Measurements from ENCODE around the gene TRIM61. TPM values are rescaled to one million over a fixed set of nuclear protein-coding genes. Genes with fewer than 3 reads are reported as not detected.
"Not testable (repeated sequence)": the region's sequence is repeated elsewhere in the genome, so short reads cannot be mapped to it uniquely, and the experiment has no call there.

The TRIM61 gene
- total and polyA plus RNA-seq, 4 donors: 0.98 to 1.8 (median 1.3) TPM

- H3K27me3 ChIP-seq (ENCODE audit: control insufficient read depth in 3 of 3, insufficient read depth in 3 of 3, low read length in 2 of 3): no peaks in the 10 kb centered on the region
- H3K27ac ChIP-seq (ENCODE audit: low read depth in 1 of 2, low read length in 1 of 2): no peak overlapping the region
- no peak overlapping the region for H3K4me3 ChIP-seq
- DNase-seq: peak; percentile 70 to 88 (median 75)
- H3K36me3 ChIP-seq (ENCODE audit: control insufficient read depth in 4 of 4, insufficient read depth in 4 of 4, low read length in 4 of 4): no peaks in the 10 kb centered on the region
- H3K9ac ChIP-seq (ENCODE audit: insufficient read depth in 1 of 2, low read length in 2 of 2): no peak overlapping the region
- no peak for ATAC-seq (ENCODE audit: insufficient read depth, low FRiP score)
- H3K9me3 ChIP-seq (ENCODE audit: control insufficient read depth in 4 of 4, insufficient read depth in 3 of 4, low read length in 3 of 4): peaks cover 0 to 4% (median 0%) of the 10 kb centered on the region in 4 donors
- peaks cover 0 to 7% (median 0%) of the 10 kb centered on the region in 5 donors for H3K4me1 ChIP-seq (ENCODE audit: control insufficient read depth in 5 of 5, insufficient read depth in 5 of 5, low read length in 5 of 5)
- TF ChIP-seq CTCF (IDR thresholded peaks at IDR 0.05; ENCODE audit: control extremely low read depth, extremely low read depth): no peak
Observed at GRCh38 chr4:164937576-164938270, 39.7 kb downstream of the TRIM61 start.

- not testable (repeated sequence) for H3K4me1 ChIP-seq (ENCODE audit: control insufficient read depth in 5 of 5, insufficient read depth in 5 of 5, low read length in 5 of 5); H3K36me3 ChIP-seq (ENCODE audit: control insufficient read depth in 4 of 4, insufficient read depth in 4 of 4, low read length in 4 of 4); DNase-seq; H3K27me3 ChIP-seq (ENCODE audit: control insufficient read depth in 3 of 3, insufficient read depth in 3 of 3, low read length in 2 of 3); H3K27ac ChIP-seq (ENCODE audit: low read depth in 1 of 2, low read length in 1 of 2); H3K9me3 ChIP-seq (ENCODE audit: control insufficient read depth in 4 of 4, insufficient read depth in 3 of 4, low read length in 3 of 4); H3K4me3 ChIP-seq; H3K9ac ChIP-seq (ENCODE audit: insufficient read depth in 1 of 2, low read length in 2 of 2); ATAC-seq (ENCODE audit: insufficient read depth, low FRiP score)
- WGBS, 2 donors: 79 to 90% methylated on average over 9 of the region's 9 CpGs
Observed at GRCh38 chr4:164935865-164936606, 41.4 kb downstream of the TRIM61 start.

GRCh38 chr4:164935363-164935762, 42.1 kb downstream of the TRIM61 start:
- TF ChIP-seq CTCF (IDR thresholded peaks at IDR 0.05; ENCODE audit: control extremely low read depth, extremely low read depth): no peak
- H3K36me3 ChIP-seq (ENCODE audit: control insufficient read depth in 4 of 4, insufficient read depth in 4 of 4, low read length in 4 of 4): no peaks in the 10 kb centered on the region
- no peak overlapping the region for H3K27ac ChIP-seq (ENCODE audit: low read depth in 1 of 2, low read length in 1 of 2)
- peaks cover 0 to 5% (median 0%) of the 10 kb centered on the region in 4 donors for H3K9me3 ChIP-seq (ENCODE audit: control insufficient read depth in 4 of 4, insufficient read depth in 3 of 4, low read length in 3 of 4)
- ATAC-seq (ENCODE audit: insufficient read depth, low FRiP score) (no peak), DNase-seq (no peak)
- peaks cover 0 to 7% (median 0%) of the 10 kb centered on the region in 5 donors for H3K4me1 ChIP-seq (ENCODE audit: control insufficient read depth in 5 of 5, insufficient read depth in 5 of 5, low read length in 5 of 5)
- 66 to 77% methylated on average over 1 of the region's 1 CpG for WGBS, 2 donors
- no peaks in the 10 kb centered on the region for H3K27me3 ChIP-seq (ENCODE audit: control insufficient read depth in 3 of 3, insufficient read depth in 3 of 3, low read length in 2 of 3)
- no peak overlapping the region for H3K4me3 ChIP-seq
- no peak overlapping the region for H3K9ac ChIP-seq (ENCODE audit: insufficient read depth in 1 of 2, low read length in 2 of 2)

GRCh38 chr4:164933244-164933643, 44.2 kb downstream of the TRIM61 start:
- Histone ChIP-seq H3K36me3 (ENCODE audit: control insufficient read depth in 4 of 4, insufficient read depth in 4 of 4, low read length in 4 of 4) (no peaks in the 10 kb centered on the region), H3K27ac (ENCODE audit: low read depth in 1 of 2, low read length in 1 of 2) (no peak overlapping the region), H3K4me1 (ENCODE audit: control insufficient read depth in 5 of 5, insufficient read depth in 5 of 5, low read length in 5 of 5) (peaks cover 0 to 7% (median 0%) of the 10 kb centered on the region in 5 donors), H3K9ac (ENCODE audit: insufficient read depth in 1 of 2, low read length in 2 of 2) (no peak overlapping the region), H3K4me3 (no peak overlapping the region), H3K27me3 (ENCODE audit: control insufficient read depth in 3 of 3, insufficient read depth in 3 of 3, low read length in 2 of 3) (no peaks in the 10 kb centered on the region), H3K9me3 (ENCODE audit: control insufficient read depth in 4 of 4, insufficient read depth in 3 of 4, low read length in 3 of 4) (peaks cover 0 to 5% (median 0%) of the 10 kb centered on the region in 4 donors)
- WGBS, 2 donors: 83 to 87% methylated on average over 11 of the region's 11 CpGs
- DNase-seq (no peak), ATAC-seq (ENCODE audit: insufficient read depth, low FRiP score) (no peak)
- no peak for TF ChIP-seq CTCF (IDR thresholded peaks at IDR 0.05; ENCODE audit: control extremely low read depth, extremely low read depth)
